Ishikawa (cell line): ENCODE data around the gene COL9A1.

Source experiments
- CEBPB ChIP-seq: IDR thresholded peaks from 2 replicates; pipeline ENCODE4 v1.6.1; 2012
- CREB1 ChIP-seq: IDR thresholded peaks from 2 replicates; pipeline ENCODE4 v1.6.1; 2012; ENCODE audit warnings: low read depth
- EGR1 ChIP-seq: IDR thresholded peaks from 2 replicates; pipeline ENCODE4 v1.6.1; 2012
- EP300 ChIP-seq: IDR thresholded peaks from 2 replicates; pipeline ENCODE4 v1.6.1; 2012; ENCODE audit warnings: borderline replicate concordance
- FOXM1 ChIP-seq: IDR thresholded peaks from 2 replicates; pipeline ENCODE4 v1.6.1; 2012; ENCODE audit warnings: low read depth, borderline replicate concordance
- NFIC ChIP-seq: IDR thresholded peaks from 2 replicates; pipeline ENCODE4 v1.6.1; 2012
- RAD21 ChIP-seq: IDR thresholded peaks from 2 replicates; pipeline ENCODE4 v1.6.1; 2012; ENCODE audit warnings: low read depth
- TAF1 ChIP-seq: IDR thresholded peaks from 2 replicates; pipeline ENCODE4 v1.6.1; 2012; ENCODE audit warnings: low read depth, mild to moderate bottlenecking
- TCF12 ChIP-seq: IDR thresholded peaks from 2 replicates; pipeline ENCODE4 v1.6.1; 2012; ENCODE audit warnings: low read depth
- TEAD4 ChIP-seq: IDR thresholded peaks from 2 replicates; pipeline ENCODE4 v1.6.1; 2012
- YY1 ChIP-seq: IDR thresholded peaks from 2 replicates; pipeline ENCODE4 v1.6.1; 2012; ENCODE audit warnings: low read depth
- ZBTB7A ChIP-seq: IDR thresholded peaks from 2 replicates; pipeline ENCODE4 v1.6.1; 2012; ENCODE audit warnings: low read depth
- TF ChIP-seq, protein P1 (sequence below): IDR thresholded peaks from 2 replicates; pipeline ENCODE4 v1.6.1; 2012
- TF ChIP-seq, protein P2 (sequence below): IDR thresholded peaks from 2 replicates; pipeline ENCODE4 v1.6.1; 2012; ENCODE audit warnings: low read depth, mild to moderate bottlenecking
- TF ChIP-seq, protein P3 (sequence below): IDR thresholded peaks from 2 replicates; pipeline ENCODE4 v1.6.1; 2012

Gene COL9A1

DNA sequence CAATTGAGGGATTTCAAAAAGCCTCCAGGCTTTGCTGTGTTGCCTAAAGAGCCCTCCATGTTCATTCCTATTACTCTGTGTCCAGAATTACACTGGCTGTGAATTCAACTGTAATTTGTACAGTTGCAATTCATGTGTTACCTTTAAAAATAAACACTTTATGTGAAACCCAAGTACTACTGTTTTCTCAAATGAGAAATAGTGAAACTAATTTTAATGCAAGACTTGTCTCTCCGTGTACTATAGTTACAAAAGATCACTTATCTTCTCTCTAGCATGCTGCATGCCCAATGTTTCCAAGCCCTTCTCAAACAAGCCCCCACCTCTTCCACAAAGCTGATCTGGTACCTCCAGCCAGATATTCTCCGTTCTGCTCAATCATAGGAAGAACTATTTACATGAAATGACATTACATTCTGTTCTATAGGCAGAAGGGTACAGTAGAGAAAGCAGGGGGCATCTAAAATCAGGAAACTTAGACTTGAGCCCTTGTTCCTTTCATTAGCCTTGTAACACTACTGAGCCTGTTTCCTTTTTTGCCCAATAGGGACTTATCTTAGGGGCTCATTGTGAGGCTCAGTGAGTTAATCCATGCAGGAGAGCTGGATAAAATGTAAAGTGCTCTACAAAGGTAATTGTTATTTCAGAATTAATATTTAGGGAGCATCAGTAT lies 12.3 kb upstream of the COL9A1 start:
- TF ChIP-seq YY1 (no peak), RAD21 (no peak), TCF12 (no peak), EP300 (no peak), TAF1 (no peak), CEBPB (no peak), FOXM1 (no peak), NFIC (no peak), TEAD4 (no peak), EGR1 (no peak)
- TF ChIP-seq, protein P1, sequence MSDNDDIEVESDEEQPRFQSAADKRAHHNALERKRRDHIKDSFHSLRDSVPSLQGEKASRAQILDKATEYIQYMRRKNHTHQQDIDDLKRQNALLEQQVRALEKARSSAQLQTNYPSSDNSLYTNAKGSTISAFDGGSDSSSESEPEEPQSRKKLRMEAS, result no peak
- TF ChIP-seq, protein P2, sequence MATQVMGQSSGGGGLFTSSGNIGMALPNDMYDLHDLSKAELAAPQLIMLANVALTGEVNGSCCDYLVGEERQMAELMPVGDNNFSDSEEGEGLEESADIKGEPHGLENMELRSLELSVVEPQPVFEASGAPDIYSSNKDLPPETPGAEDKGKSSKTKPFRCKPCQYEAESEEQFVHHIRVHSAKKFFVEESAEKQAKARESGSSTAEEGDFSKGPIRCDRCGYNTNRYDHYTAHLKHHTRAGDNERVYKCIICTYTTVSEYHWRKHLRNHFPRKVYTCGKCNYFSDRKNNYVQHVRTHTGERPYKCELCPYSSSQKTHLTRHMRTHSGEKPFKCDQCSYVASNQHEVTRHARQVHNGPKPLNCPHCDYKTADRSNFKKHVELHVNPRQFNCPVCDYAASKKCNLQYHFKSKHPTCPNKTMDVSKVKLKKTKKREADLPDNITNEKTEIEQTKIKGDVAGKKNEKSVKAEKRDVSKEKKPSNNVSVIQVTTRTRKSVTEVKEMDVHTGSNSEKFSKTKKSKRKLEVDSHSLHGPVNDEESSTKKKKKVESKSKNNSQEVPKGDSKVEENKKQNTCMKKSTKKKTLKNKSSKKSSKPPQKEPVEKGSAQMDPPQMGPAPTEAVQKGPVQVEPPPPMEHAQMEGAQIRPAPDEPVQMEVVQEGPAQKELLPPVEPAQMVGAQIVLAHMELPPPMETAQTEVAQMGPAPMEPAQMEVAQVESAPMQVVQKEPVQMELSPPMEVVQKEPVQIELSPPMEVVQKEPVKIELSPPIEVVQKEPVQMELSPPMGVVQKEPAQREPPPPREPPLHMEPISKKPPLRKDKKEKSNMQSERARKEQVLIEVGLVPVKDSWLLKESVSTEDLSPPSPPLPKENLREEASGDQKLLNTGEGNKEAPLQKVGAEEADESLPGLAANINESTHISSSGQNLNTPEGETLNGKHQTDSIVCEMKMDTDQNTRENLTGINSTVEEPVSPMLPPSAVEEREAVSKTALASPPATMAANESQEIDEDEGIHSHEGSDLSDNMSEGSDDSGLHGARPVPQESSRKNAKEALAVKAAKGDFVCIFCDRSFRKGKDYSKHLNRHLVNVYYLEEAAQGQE, result no peak

DNA sequence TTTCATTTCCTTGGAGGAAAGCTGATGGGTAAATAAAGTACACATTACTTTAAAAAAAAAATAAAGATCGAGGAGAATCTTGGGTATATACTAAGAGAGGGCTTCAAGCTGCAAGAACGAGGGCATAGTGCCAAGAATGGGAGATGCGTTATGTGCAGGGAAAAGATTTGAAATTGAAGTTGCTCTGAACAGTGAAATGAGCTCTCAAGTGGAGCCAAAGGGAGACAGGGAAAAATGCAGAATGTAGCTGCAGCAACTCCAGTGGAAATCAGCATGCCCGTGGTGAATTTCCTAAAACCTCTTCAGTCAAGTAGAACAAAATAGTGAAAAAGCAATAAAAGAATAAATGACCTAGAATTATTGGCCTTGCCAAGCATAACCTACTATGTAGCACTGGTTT lies 11.4 kb upstream of the COL9A1 start:
- TF ChIP-seq YY1 (no peak), FOXM1 (no peak), TEAD4 (no peak), EP300 (no peak), CEBPB (no peak)

DNA sequence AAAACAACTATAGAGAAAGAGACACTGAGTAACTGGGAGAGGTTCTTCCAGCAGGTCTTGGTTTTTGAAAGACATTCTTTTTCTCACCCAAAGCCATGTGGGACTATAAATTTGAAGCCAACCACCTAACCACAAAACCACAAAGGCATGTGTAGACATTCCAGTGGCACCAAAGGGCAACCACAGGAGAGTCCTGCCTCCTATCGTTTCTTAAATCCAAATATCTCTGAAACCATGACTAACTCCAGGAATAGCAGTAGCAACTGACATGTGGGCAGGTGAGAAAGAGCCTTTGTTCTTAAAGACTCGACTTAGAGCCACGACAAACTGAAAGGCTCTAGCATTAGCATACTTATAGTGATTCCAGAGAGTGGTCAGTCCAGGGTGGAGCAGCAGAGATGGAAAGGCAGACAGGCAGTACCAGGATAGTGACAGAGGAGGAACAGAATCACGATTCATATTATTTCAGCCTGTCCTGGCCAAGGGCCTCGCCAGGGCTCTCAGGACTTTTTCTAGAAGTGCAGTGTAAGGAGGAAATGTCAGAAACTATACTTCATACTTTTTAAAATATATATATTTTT lies 9.4 kb upstream of the COL9A1 start:
- no peak for TF ChIP-seq TAF1
- no peak for TF ChIP-seq RAD21
- TF ChIP-seq EP300, result no peak
- TF ChIP-seq, protein P1, result peak; percentile 76
- TF ChIP-seq NFIC, result no peak
- TF ChIP-seq, protein P3, sequence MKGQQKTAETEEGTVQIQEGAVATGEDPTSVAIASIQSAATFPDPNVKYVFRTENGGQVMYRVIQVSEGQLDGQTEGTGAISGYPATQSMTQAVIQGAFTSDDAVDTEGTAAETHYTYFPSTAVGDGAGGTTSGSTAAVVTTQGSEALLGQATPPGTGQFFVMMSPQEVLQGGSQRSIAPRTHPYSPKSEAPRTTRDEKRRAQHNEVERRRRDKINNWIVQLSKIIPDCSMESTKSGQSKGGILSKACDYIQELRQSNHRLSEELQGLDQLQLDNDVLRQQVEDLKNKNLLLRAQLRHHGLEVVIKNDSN, result no peak
- no peak for TF ChIP-seq TCF12
- TF ChIP-seq ZBTB7A, result no peak
- TF ChIP-seq TEAD4, result peak; percentile 50; the same call in 1 of the 2 replicates

DNA sequence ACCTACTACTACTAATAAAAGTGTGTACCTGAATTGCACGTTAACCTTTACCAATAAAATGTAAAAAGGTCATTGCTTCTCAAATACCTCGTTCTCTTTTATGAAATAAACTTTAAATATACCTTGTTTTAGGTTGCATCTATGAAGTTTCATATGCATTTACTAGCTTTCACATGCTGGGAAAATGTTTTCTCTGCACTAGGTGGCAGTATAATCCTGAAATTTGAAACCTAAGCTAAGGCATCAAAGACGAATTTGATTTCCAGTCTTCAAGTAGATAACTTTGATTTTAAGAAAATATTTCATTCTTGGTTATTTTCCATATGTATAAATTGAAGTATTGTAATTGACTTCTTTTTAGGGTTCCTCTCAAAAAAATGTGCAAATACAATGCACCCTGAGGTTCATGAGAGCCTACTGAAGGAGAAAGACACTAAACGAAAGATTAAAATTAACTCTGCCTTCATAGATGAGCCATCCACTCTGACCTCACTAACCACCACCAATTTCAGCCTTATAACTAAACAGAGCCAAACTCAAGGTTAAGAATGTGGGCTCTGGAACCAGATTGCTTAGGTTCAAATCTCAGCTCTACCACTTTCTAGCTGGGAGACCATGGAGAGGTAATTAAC lies 7.3 kb upstream of the COL9A1 start:
- TF ChIP-seq EGR1 (no peak), EP300 (no peak), TEAD4 (no peak), RAD21 (peak; percentile 73), ZBTB7A (no peak)

DNA sequence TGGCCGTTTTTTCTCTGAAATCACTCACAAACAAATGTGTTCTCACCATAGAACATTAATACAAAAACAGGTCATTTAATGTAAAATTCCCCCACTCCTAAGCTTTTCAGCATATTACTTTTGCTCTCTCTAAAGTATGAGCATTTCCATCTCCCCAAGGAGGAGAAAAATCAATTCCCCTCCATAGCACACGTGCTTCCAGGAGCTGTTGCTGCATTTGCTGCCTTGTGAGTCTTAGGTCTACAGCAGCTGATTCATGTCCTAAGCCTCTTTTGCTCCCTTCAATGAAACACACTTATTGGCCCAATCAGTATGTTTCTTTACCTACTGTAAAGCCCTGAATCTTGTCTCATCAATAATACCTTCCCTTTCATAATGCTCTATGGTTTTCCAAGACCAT lies 6.4 kb upstream of the COL9A1 start:
- no peak for TF ChIP-seq CEBPB
- TF ChIP-seq, protein P1, result no peak
- TF ChIP-seq RAD21, result no peak

DNA sequence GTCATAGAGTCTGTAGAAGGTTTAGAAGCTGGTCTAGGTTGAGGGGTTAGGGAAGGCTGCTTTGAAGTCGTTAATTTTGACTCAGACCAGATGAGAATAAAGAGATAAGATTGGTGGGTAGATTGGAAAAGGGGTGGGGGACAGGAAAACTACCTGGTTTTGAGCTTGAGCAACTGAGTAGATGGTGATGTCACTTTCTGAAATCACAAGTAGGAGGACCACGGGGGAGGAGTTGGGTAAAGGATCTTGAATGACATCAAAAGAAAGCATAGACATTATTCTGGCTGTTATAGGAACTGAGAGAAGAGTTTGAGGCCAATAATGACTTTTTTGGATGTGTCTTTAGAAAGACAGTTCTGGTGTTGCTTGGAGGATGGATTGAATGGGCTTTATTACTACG lies 4.1 kb upstream of the COL9A1 start:
- no peak for TF ChIP-seq EGR1
- no peak for TF ChIP-seq NFIC
- TF ChIP-seq, protein P3, result no peak
- no peak for TF ChIP-seq TAF1
- no peak for TF ChIP-seq TCF12
- TF ChIP-seq ZBTB7A, result no peak
- no peak for TF ChIP-seq YY1
- TF ChIP-seq, protein P1, result no peak
- no peak for TF ChIP-seq RAD21
- TF ChIP-seq FOXM1, result no peak

DNA sequence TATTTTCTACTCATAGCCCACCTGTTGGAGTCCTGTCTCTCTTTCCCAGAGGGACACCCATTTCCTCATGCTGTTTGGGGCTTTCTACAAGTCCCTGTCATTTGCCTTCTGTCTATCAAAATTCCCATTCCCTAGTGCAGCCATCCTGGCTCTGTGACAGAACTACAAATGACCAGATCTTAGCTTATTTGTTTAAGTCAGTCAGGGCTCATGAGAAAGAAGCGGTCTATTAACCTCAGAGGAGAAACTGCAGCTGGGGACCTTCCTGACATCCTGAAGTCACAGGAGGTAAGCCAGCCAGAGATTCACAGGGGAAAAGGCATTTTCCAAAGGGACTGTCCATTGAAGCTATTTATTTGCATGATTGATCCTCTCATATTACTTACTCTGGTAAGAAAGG lies 1.7 kb upstream of the COL9A1 start:
- TF ChIP-seq NFIC, result no peak
- TF ChIP-seq TEAD4, result no peak
- no peak for TF ChIP-seq CEBPB
- TF ChIP-seq, protein P2, result no peak
- no peak for TF ChIP-seq YY1
- no peak for TF ChIP-seq TCF12
- TF ChIP-seq, protein P3, result no peak
- no peak for TF ChIP-seq EP300
- no peak for TF ChIP-seq RAD21
- TF ChIP-seq CREB1, result no peak
- TF ChIP-seq ZBTB7A, result no peak
- TF ChIP-seq FOXM1, result no peak
- TF ChIP-seq EGR1, result no peak
- TF ChIP-seq, protein P1, result no peak
- TF ChIP-seq TAF1, result no peak
